NOMO-1 (cell line): Measurements from ENCODE around the gene PARL.

Experiments
- DNase-seq, 2 experiments: peaks; one replicate each; lab custom pipeline; 2025; ENCODE audit not compliant: unreplicated experiment in 2 of 2; lab: John Stamatoyannopoulos, UW

Gene PARL

DNA sequence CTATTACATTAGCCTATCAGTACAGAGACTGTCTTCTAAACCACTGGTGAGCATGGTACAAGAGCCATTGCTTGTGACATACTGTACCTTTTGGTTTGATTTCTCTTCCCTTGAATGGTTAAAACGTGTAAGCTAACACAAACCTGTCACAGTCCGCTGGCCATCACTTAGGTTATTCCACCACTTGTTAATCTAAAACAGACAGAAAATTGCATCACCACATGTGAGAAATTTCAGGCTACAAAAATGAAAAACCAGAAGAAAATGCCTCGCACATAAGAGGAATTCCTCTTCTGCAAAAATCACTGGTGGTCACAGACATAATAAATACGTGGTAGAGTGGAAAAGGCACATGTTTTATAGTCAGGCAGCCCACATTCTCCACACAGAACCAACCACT is 22.1 kb downstream of the PARL start:
- DNase-seq, result no peak

DNA sequence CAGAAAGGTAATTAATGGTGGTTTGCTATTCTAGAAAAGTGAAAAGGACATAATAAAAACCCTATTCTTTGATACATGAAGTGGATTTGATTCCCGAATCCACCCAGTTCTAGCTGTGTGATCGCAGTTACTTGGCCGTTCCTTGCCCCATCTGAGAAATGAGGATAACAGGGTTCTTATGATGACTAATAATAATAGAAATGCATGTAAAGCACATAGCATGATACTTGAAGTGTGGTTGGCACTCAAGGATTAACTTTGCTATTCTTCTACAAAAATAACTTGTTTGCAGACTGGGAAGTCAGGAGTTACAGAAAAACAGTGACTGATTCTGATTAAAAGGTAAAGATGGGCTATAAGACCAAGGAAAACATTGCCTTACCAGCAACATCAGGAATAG is 26.8 kb downstream of the PARL start:
- DNase-seq, result no peak

DNA sequence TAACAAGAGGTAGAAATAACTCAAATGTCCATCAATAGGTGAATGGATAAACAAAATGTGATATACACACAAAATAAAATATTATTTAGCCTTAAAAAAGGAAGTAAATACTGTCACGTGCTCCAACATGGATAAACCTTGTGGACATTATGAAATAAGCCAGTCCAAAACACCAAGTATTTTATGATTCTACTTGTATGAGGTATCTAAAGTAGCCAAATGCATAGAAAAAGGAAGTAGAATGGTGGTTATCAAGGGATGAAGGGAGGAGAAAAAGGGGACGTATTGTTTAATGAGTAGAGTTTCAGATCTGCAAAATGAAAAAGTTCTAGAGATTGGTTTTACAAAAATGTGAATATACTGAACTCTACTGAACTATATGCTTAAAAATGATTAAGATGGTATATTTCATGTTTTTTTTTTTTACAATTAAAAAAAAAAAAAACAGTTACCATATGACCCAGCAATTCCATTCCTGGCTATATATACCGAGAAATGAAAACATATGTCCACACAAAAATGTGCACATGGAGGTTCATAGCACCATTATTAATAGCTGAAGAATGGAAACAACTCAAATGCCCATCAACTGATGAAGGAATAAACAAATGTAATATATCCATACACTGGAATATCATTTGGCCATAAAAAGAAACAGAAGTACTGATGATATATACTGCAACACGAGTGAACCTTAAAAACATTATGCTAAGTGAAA is 30.2 kb downstream of the PARL start:
- DNase-seq, result peak; percentile 27 to 75

DNA sequence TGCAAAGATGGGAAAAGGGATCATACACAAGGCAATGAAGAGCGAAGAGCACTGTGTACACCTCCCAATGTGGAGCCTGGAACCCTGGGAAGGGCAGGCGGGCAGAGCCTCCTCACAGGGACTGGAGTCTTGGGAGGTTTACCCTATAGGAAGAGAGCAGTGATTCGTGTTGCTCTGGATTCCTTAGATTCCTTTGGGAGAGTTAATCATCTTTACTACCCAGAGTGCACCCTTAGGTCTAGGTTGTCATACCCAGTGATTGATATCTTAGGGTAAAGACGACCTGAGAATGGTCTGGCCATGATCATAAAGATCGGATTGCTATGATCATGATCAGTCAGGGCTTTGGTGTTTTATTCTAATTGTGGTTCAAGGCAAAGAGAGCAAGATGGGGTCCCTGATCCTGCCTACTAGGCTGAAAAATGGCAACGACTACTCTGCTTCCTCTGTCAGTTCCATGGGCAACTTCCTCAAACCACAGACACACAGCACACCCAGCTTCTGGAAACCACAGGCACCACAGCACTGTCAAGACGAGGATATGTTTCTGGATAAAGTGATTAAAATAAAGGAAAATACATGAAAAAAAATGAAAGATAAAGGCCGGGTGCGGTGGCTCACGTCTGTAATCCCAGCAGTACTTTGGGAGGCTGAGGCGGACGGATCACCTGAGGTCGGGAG is 38.9 kb downstream of the PARL start:
- peak in 1 of 2 experiments; percentile 38 for DNase-seq

DNA sequence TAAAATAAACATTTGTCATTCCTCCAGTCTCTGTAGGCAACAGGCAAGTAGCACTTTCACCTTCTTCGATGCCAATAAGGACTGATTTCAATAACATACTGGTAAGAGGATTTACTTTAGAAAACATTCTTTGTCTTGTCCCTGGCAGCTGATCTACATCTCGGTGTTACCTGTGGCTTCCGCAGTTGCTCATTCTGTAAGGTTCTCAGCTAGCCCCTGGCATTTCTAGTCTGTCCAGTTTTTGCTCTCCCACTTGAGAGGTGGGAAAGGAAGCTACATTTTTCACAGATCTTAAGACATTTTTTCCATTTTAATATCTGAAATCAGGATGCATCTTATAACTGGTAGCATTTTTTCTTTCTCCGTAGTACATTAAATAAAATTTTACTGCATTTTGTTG is 39.6 kb downstream of the PARL start:
- DNase-seq, result no peak

DNA sequence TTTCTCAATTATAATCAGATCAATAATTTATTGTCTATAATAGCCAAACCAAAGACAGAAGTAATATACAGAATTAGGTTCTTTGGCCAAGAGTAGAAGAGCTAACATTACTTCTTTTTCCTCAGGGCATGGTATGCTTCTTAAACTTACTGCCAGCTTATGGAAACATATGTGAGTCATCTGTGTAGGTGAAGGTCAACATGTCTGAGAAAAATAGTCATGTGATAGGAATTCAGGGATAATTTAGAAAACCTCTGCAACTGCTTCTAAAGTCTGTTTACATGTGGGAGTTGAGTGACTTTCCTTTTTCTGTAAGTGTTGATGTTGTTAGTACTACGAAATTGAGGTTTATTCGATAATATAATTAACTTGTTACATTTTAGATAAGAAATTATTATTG is 40.1 kb downstream of the PARL start:
- no peak for DNase-seq

DNA sequence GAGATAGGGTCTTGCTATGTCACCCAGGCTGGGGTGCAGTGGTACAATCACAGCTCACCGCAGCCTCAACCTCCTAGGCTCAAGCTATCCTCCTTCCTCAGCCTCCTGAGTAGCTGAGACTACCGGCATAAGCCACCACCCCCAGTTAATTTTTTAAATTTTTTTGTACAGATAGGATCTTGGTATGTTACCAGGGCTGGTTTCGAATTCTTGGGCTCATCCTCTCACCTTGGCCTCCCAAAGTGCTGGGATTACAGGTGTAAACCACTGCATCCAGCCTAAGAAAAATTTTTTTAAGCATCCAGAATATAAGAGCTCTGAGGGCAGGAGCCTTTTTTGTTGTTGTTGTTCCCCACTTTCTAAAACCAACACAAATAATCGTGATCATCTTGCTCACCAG is 44.9 kb downstream of the PARL start:
- DNase-seq, result no peak

DNA sequence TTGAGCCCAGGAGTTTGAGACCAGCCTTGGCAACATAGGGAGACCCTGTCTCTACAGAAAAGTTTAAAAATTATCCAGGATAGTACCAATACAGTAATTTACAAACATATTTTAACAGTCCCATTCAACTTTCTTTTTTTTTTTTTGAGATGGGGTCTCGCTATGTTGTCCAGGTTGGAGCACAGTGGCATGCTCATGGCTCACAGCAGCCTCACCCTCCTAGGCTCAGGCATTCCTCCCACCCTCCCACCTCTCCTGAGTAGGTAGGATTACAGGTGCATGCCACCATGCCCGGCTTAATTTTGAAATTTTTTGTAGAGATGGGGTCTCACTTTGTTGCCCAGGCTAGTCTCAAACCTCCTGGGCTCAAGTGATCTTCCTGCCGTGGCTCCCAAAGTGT is 46.8 kb downstream of the PARL start:
- no peak for DNase-seq

DNA sequence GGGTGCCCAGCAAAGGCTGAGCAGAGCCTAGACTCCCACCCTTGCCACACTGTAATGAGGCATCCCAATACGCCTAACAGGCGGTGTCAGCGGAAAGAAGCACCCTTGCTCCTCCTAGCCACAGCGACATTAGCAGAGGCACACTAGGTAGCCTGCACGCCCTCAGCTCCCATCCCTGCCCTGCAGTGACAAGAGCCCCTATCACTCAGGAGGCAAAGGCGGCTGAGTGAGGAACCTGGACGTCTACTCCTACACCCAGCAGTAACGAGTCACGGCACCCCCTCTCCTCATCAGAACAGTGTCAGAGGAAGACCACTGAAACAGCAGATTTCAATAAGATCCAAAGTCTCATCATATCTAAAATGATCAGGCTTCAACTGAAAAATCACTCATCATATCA is 47.3 kb downstream of the PARL start:
- DNase-seq, result no peak

DNA sequence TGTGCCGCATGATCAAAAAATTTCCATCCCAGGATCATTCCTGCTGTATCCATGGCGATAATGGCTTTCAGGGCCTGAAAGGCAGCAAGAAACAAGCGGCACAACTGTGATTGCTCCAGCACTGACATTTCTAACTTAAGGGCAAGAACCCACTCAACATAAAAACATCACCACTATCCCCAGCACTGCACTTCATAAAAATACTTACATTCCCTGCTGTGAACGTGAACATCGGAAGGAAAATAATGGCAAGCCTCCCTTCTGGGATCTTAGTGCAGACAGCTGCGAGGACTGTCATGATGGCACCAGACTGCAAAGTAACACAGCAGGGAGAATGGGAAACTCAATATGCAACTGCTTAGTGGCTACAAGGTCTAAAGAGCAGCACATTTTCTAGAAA is 51.2 kb downstream of the PARL start:
- DNase-seq, result no peak

DNA sequence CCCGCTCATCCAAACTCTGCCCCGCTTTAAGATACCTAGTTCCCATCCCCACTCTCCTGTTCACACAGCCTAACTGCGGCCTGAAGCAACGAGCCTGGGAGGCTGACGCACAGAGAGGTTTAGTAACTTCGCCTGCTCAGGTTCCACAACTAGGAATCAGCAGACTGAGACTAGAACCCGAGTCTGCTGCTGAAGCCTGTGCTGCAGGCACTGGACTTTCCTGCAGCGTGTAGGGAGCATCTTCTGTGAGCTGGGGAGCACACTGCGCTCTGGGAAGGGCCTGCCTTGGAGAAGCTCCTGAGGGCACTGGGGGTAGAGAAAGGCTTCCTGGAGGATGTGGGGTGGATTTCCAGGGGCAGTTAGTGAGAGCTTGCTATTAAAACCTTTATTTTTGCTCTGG is 54.5 kb downstream of the PARL start:
- no peak for DNase-seq

DNA sequence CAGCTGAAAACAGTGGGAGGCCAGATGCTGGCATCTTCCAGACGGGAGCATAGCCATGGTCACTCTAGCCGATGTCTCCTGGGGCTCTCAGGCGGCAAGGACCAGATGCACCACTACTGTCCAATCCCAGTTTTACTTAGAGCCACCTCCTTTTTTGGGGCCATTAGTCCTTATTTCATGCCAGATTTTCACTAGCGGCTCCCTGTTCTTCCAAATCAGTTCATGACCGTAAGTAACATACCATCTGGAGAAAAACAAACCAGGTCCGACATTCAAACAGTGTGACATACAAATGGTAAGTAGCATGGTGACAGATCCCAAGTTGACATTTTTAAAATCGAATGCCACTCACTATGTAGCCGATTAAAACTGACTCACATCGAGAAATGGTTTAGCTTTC is 55.2 kb downstream of the PARL start:
- no peak for DNase-seq

DNA sequence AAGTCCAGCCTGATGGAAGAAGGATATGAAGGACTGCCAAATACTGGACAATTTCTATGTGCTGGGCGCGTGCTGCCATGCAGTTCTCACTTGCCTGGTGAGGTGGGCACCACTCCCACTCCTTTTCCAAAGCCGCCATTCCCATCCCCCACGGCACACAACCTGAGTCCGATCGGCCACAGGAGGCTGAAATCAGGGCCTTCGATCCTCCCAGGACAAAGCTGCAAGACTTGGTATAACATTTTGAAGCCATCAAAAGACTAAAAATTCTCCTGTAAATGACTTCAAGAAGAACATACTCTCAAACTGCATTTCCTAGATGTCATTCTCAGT is 56.2 kb downstream of the PARL start:
- no peak for DNase-seq

DNA sequence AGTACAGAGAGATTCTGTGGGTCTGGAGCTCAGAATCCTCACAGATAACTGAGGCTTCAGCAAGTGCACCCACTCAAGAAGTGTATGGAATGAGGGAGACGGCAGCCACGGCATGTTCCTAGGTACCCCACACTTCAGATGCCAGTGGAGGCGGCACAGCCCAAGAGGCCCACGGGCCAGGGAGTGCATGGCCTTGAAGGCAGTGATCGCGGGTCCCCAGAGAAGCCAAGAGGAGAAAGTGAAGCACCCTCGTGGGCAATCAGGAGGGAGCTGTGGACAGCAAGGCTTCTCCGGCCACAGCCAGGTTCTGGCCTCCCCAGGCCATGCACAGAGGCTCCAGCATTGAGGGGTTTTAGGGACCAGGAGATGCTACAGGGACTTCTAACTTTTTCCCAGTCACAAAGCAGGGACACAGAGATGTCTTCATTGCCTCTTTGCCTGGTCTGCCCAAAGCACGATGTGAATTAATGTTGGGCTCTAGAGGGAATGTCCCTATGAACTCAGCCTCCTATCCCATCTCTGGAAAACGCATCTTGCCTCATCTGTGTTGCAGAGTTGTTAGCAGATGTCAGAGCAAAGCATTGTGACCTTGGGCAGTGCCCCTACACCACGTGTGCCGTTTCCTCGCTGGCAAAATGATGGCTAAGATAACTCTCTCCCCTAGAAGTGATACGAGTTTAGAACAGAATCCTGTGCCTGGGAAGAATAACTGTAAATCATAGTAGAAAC is 56.7 kb downstream of the PARL start:
- no peak for DNase-seq

DNA sequence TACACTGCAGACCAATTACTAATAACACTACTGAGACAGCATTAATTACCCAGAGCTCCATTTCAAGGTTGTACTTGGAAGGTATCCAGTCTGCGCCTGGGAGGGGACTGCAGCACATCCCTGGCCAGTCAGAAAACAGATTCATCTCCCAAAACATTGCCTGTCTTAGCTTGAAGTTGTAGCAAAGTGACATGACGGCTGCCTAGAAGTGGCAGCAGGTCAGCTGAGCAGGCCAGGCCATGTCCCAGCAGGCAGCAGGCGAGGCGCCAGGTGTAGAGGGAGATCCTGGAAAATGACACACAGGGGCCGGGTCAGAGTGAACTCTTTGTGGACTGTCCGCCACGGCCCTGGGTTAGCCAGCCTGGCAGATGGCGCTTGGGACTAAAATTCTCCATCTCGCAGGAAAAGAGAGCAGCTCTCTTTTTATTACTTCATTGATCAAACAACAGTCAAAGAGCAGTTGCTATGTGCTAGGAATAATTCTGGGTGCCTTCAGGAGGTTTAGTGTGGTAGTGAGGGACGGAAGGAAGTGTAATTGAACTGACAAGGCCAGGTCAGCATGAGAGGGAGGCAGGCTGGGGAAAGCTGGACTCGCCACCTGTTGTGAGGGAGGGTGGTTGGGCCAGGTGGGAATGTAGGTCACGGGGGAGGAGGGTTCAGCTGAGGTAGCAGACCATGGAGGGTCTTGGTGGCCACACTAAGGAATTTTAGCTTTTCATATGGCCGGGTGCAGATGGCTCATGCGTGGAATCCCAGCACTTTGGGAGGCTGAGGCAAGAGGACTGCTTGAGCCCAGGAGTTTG is 58.0 kb downstream of the PARL start:
- no peak for DNase-seq

DNA sequence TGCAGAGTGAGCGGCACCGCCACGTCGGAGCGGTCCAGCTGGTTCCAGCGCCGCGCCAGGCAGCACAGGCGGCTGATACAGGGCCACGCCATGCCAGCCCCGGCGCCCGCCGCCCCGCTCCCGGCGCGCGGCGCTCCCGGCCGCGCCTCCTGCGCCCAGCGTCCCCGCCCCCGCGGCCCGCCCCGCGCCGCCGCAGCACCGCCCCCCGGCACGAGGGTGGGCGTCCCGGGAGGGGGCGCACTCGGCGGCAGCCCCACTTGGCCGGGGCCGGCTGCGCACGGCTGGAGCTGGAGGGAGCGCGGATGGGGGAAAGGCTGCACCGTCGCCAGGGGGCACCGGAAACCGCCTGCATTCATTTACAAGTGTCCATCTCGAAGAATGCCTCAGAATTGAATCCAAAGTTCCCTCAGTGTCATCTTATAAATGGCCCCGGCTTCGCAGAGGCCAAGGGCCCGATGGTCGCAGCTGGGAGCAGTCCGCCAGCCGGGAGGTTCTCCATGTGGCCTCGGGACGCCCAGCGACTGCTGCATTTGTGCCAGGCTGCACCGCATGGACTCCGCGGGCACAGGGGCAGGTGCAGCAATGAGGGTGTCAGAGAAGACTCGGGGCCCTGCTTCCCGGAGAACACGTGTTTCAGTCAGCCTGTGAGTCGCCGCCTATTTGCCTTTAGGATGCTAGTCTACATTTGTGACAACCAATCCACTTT is 59.1 kb downstream of the PARL start, which contains the start of gene MAP6D1:
MAP6D1 (minus strand) TSS at position 122 of the 706 bp plus-strand sequence; CDS start at position 92, 30 bp downstream.
- peak; percentile 76 to 78 for DNase-seq

DNA sequence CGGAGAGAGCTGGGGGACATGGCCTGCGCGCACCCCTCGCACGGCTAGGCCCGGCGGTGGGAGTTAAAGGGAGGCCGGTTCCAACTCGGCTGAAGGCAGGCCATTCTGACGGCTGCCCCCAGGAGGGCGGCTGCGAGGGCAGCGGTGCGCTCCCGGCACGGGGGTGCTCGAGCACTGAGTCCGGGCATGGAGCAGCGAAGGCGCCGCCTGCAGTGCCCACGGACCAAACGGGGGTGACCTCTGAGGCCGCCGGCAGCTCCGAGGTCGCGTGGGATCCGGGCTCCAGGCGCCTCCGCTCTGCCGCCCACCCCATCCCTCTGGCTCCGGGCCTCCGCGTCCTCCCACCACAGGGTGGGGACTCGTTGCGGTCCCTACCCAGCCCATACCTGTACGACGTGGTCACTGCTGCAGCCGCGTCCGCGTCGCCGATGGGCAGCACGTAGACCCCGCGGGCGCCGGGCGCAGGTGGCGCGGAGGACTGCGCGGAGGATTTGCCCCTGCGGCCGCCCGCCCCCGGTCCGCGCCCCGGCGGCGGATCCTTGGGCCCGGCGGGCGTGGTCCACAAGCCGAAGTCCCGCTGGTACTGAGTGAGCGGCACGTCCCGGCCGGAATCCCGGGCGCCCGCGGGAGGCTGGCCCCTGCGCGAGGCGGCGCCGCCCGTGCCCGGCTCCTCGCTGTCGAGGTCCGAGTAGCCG is 59.8 kb downstream of the PARL start:
- peak in 1 of 2 experiments; percentile 17 for DNase-seq

DNA sequence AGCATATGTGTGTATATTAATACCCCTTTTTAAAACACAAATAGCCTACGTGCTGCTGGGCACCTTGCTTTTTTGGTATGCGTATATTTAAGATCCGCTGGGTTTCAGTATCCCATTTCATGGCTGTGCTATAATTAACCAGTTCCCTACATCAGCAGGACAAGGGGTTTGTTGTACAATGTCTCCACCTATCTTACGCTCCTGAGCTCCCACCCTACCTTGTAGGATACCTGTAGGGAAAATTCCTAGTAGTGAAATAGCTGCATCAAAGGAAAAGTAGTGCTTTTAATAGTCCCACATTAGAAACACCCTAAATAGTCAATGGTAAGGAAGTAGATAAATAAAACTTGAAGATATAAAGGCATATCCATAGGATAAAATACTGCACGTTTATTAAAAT is 60.7 kb downstream of the PARL start:
- no peak for DNase-seq

DNA sequence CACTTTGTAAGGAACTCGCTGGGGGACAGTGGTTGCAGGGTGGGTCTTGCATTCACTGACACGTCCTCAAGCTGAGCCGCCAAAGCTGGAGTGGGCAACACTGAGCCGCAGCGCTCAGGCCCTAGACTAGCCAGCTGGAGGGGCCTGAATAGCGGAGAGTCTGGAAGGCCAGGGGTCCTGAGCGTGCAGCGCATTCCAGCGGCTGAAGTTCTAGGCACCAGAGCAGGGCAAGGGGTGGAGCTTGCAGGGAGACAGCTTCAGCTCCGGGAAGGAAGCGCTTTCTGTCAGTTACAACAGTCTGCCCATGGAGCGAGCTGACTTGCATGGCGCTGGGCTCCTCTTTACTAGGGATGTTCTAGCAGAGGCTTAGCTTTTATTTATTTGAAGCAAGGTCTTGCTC is 62.0 kb downstream of the PARL start:
- no peak for DNase-seq

DNA sequence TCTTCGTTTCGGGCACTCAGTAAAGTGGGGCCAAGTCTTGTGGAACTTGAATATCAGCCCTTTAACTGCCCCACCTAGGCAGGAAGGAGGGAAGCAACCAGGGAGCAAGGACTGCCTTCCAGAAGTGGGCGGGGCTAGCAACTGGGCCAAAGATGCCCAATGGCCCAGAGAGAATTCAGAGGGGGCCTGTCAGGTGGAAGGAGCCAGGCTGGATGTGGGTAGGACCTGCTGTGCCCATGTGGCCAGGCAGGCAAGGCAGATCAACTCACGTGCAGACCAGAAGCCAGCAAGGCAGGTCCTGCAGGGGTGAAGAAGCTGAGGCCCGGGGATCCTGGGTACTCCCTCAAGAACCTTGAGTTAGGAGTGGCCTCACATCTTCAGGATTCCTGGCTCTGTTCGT is 64.8 kb downstream of the PARL start:
- DNase-seq, result no peak
